ENCODE measurements around the gene RHOF. TPM values are rescaled to one million over a fixed set of nuclear protein-coding genes. Genes with fewer than 3 reads are reported as not detected.

RHOF gene
- total and polyA plus RNA-seq, 2 donors (not counting 1 experiment from before 2014, with no cell fraction given), result 90.3 to 129 TPM

GRCh38 chr12:121788176-121788818 lies 5.2 kb downstream of the RHOF start:
- H3K27ac Mint-ChIP-seq, result peak overlapping the region; percentile 98
- no peak for TF ChIP-seq EZH2 (IDR thresholded peaks at IDR 0.05; ENCODE audit: borderline replicate concordance, insufficient read depth, low read depth, low read length, poor library complexity, severe bottlenecking)
- no peak for TF ChIP-seq CTCF (IDR thresholded peaks at IDR 0.05)
- no peak for ATAC-seq (ENCODE audit: low read depth)
- no peaks in the 10 kb centered on the region for H3K9me3 Mint-ChIP-seq (ENCODE audit: insufficient read depth)
- WGBS (ENCODE audit: insufficient coverage), result no CpG with 5 or more reads among the region's 7 CpGs
- Histone ChIP-seq H3K27ac (ENCODE audit: low read length in 2 of 2) (peak overlapping the region; percentile 90 to 100), H3K27me3 (replicated peaks in 1 of 4; ENCODE audit: control extremely low read depth in 1 of 4, control insufficient read depth in 3 of 4, insufficient read depth in 4 of 4, low read length in 3 of 4) (no peaks in the 10 kb centered on the region), H3K9me3 (ENCODE audit: control extremely low read depth in 1 of 3, control insufficient read depth in 2 of 3, insufficient read depth in 1 of 3, low read length in 2 of 3) (no peaks in the 10 kb centered on the region), H3K79me2 (ENCODE audit: control insufficient read depth, insufficient read depth, low read length) (peaks cover 97% of the 10 kb centered on the region), H4K20me1 (ENCODE audit: control insufficient read depth, insufficient read depth, low read length, poor library complexity, severe bottlenecking) (peaks cover 9% of the 10 kb centered on the region), H3K9ac (ENCODE audit: low read length) (peak overlapping the region; percentile 73), H2AFZ (ENCODE audit: insufficient read depth, low read depth, low read length, poor library complexity, severe bottlenecking) (no peak overlapping the region), H3K4me3 (ENCODE audit: control extremely low read depth in 1 of 5, extremely low read depth in 1 of 5, insufficient read depth in 1 of 5, low read depth in 2 of 5, low read length in 4 of 5) (peak overlapping the region in 3 of 5 experiments; percentile 5 to 59 (median 58)), H3K36me3 (replicated peaks in 1 of 2; ENCODE audit: control extremely low read depth in 1 of 2, control insufficient read depth in 1 of 2, extremely low read depth in 1 of 2, insufficient read depth in 2 of 2, low read length in 1 of 2) (peaks cover 0 to 11% of the 10 kb centered on the region in 2 experiments), H3K4me1 (ENCODE audit: control insufficient read depth in 2 of 2, insufficient read depth in 2 of 2, low read length in 2 of 2) (peaks cover 81 to 93% of the 10 kb centered on the region in 2 donors), H3K4me2 (replicated peaks; ENCODE audit: low read depth, low read length, poor library complexity, severe bottlenecking) (peak overlapping the region; percentile 85)
- no peaks in the 10 kb centered on the region for H3K27me3 Mint-ChIP-seq
- intact Hi-C loops (cut with micrococcal nuclease), result no loop called here
- peaks cover 84% of the 10 kb centered on the region for H3K4me1 Mint-ChIP-seq
- peak; percentile 23 for DNase-seq
- POLR2A ChIA-PET, result interaction anchor here (0.6 to 2.2 kb wide), 6 partner anchors 13 to 201 kb away, joined by 3 to 11 read pairs (median 6); no protein-coding TSS in a partner anchor
- CTCF ChIA-PET, result interaction anchor here (0.6 to 33.5 kb wide), 3 partner anchors 1 to 226 kb away, joined by 4 to 1947 read pairs (median 1947); partner anchors contain the start of genes RHOF and SETD1B
- H3K4me3 Mint-ChIP-seq, result peak overlapping the region; percentile 88
